ENCODE measurements around the gene AKR1B15. TPM values are rescaled to one million over a fixed set of nuclear protein-coding genes. Genes with fewer than 3 reads are reported as not detected.
"Not testable (repeated sequence)": the region's sequence is repeated elsewhere in the genome, so short reads cannot be mapped to it uniquely, and the experiment has no call there.

Gene AKR1B15
- total RNA-seq, 1 experiment from 2014 or later: not detected

DNA sequence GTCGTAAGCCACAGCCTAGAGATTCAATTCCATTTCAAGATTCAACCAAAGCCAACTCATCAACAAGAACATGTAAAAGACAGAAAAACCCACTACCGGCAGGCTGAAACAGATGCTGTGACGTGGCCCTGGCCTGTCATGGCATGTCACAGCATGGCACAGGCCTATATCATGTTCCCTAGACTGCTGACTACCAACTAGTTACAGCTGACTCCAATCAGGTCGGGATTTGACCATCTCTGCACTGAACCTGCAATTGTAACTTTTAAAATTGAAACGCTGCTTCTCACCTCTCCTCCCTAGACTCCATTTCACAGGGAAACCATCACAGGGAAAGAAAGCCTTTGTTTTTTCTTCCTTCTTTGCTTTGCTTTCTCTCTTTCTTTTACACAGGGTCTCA lies 12.7 kb downstream of the AKR1B15 start:
- DNase-seq (ENCODE audit: low read depth): not testable (repeated sequence)

DNA sequence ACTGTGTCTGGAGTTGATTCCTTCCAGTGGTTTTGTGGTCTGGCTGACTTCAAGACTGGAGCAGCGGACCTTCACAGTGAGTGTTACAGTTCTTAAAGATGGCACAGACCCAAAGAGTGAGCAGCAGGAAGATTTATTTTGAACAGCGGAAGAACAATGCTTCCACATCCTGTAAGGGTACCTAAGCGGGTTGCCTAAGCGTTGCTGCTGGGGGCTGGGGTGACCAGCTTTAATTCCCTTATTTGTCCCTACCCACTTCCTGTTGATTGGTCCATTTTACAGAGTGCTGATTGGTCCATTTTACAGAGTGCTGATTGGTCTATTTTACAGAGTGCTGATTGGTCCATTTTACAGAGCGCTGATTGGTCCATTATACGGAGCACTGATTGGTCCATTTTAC lies 13.2 kb downstream of the AKR1B15 start:
- peak; percentile 91 for DNase-seq (ENCODE audit: low read depth)

DNA sequence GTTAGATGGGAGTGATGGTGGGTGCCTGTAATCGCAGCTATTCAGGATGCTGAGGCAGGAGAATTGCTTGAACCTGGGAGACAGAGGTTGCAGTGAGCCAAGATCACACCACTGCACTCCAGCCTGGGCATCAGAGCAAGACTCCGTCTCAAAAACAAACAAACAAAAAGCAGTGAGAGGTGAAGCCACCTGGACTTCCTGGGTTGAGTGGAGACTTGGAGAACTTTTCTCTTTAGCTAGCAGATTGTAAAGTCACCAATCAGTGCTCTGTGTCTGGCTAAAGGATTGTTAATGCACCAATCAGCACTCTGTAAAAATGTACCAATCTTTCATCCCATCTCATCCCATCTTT lies 14.5 kb downstream of the AKR1B15 start:
- not testable (repeated sequence) for DNase-seq (ENCODE audit: low read depth)

DNA sequence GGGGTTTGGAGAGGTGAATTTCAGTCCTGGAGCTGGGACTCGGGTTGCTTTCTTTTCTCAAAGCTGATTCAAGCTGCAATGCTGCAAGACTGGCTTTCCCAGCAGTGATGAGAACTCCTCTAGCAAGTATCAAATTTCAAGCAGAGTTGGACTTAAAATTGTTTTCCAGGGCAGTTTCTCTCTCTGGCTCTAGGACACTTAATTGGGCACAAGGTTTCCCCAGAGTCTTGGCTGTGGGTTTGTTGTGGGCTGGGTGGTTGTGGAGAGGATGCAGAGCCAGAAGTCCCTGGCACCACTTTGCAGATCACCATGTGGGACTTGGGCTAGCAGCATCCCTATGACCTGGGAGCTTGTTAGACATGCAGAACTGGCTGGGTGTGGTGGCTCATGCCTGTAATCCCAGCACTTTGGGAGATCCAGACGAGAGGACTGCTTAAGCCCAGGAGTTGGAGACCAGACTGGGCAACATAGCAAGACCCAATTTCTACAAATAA lies 16.8 kb downstream of the AKR1B15 start:
- no peak for DNase-seq (ENCODE audit: low read depth)

DNA sequence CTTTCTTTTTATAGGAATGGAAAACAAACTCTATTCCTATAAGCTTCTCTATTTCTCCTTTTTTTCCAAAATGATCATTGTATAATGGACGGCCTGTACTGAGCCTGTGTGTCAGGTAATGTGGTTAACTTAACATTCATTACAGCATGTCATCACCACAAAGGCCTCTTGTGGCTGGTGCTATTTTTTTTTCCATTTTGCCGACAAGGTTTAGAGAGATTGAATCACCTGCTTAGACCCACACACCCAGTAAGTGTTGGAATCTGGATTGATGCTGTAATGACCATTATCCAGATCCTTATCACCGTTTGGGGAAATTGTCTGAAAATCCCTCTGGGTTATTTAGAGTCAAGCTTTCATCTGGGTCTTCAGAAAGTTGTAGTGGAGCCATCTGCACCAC lies 18.5 kb downstream of the AKR1B15 start:
- DNase-seq (ENCODE audit: low read depth): no peak

DNA sequence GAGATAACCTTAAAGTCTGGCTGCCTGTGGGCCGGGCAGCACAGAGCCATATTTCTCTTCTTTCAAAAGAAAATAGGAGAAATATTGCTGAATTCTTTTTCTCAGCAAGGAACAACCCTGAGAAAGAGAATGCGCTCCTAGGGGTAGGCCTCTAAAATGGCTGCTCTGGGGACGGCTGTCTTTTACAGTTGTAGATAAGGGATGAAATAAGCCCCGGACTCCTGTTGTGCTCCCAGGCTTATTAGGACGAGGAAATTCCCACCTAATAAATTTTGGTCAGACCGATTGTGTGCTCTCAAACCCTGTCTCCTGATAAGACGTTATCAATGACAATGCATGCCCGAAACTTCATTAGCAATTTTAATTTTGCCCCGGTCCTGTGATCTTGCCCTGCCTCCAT lies 21.1 kb downstream of the AKR1B15 start:
- not testable (repeated sequence) for DNase-seq (ENCODE audit: low read depth)

DNA sequence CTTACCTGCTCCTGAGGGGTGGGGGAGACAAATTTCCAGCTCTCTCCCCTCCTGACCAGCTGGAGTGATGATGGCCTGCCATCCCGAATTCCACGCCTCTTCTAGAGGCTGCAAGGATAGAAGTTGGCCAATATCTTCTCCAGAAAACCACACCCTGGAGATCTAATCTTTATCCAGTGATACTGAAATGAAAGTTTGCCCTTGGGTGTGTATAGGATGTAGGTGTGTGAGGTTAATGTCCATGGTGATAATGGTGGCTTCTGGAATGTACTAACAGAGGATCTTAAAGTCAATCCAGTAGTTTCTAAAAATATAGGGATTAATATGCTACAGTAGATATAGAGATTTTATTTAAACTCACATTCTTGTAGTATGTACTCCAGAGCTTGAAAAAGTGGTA lies 22.2 kb downstream of the AKR1B15 start:
- DNase-seq (ENCODE audit: low read depth): no peak

DNA sequence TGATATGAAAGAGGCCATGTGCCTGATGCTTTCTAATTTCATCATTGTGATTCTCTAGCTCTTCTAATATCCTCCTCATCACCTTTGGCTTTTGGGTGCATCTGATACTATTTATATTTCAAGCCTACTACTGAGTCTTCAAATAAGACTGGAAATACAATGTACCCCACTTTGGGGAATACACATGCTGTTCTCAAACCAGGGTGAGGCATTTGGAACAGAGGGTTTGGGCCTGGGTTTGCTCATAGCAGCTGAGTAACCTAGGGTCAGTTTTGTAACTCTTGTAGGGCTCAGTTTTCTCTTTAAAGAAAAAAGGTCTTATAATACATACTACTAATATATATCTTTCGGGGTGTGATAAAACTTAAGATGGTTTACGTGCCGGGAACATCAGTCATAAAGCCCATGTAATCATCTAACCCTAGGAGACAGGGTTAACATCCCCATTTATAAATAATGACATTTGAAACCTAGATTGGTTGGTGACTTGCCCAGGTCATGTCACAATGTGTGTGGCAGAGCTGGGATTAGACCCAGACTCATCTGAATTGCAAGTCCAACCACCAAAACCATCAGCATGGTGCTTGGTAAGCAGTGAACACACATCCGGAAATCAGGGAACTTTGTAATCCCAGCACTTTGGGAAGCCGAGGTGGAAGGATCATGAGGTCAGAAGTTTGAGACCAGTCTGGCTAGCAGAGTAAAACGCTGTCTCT lies 23.0 kb downstream of the AKR1B15 start:
- DNase-seq (ENCODE audit: low read depth): no peak

DNA sequence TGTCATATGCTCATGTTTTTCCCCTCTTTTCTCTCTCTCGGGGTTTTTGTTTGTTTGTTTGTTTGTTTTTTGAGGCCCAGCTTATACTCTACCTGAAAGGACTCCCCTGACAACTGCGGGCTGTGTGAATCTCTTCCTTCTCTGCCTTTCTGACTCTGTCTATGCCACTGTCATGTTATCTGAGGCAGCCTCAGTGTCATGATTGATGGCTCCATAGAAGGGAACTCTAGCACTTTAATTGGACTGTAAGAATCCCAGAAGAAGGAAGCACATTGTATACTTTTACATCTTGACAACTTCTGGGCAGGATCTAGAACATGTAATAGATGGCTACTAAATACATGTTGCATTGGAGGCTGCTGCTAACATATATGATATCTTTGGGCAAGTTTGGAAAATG lies 25.4 kb downstream of the AKR1B15 start:
- no peak for DNase-seq (ENCODE audit: low read depth)

DNA sequence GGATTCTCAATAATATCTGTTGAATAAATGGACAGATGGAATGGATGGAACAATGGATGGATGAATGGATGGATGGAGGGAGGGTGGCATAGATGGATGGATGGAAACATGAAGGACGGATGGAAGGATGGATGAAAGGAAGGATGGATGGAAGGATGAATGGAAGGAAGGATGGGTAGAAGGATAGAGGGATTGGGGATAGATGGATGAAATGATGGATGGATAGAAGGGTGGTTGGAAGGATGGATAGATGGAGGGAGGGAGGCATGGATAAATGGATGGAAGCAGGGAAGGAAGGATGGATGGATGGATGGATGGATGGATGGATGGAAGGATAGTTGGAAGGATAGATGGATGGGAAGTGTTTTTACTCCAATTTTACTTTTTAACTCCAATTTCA lies 35.4 kb downstream of the AKR1B15 start:
- DNase-seq (ENCODE audit: low read depth): no peak

DNA sequence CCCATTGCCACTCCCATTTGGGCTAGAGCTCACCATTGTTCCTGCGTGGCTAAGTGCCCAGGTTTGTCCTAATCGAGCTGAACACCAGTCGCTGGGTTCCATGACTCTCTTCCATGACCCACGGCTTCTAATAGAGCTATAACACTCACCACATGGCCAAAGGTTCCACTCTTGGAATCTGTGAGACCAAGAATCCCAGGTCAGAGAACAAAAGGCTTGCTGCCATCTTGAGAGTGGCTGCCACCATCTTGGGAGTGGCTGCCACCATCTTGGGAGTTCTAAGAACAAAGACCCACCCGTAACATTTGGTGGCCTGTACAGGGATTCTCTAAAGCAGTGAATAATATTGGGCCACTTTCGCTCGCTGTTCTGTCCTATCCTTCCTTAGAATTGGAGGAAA lies 37.0 kb downstream of the AKR1B15 start:
- no peak for DNase-seq (ENCODE audit: low read depth)

DNA sequence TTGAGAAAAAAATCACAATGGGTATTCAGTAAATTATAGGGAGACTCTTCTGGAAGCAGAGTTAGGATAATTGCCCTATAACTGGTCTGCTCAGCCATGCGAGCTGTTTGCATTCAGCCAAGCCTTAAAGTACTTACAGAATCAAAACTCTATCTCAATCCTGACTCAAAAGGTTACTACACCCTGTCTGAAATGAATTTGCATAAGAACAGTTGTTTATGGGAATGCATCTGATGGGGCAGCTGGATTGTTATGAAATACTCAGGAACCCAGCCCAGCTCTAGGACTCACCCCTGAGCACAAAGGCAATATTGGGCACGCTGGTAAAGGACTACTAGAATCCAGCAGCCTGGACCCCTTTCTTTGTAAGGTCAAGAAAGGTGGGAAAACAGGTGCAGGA lies 38.8 kb downstream of the AKR1B15 start:
- no peak for DNase-seq (ENCODE audit: low read depth)

DNA sequence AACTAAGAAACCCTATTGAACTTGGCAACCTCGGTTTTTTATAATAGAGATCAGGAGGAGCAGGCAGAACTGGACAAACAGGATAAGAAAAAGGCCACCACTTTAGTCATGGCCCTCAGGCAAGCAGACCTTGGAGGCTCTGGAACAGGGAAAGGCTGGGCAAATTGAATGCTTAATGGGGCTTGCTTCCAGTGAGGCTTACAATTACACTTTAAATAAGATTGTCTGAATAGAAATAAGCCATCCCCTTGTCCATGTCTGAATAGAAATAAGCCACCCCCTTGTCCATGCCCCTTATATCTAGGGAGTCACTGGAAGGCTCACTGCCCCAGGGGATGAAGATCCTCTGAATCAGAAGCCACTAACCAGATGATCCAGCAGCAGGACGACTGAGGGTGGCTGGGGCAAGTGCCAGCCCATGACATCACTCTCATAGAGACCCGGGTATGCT lies 40.6 kb downstream of the AKR1B15 start:
- DNase-seq (ENCODE audit: low read depth): peak; percentile 47

DNA sequence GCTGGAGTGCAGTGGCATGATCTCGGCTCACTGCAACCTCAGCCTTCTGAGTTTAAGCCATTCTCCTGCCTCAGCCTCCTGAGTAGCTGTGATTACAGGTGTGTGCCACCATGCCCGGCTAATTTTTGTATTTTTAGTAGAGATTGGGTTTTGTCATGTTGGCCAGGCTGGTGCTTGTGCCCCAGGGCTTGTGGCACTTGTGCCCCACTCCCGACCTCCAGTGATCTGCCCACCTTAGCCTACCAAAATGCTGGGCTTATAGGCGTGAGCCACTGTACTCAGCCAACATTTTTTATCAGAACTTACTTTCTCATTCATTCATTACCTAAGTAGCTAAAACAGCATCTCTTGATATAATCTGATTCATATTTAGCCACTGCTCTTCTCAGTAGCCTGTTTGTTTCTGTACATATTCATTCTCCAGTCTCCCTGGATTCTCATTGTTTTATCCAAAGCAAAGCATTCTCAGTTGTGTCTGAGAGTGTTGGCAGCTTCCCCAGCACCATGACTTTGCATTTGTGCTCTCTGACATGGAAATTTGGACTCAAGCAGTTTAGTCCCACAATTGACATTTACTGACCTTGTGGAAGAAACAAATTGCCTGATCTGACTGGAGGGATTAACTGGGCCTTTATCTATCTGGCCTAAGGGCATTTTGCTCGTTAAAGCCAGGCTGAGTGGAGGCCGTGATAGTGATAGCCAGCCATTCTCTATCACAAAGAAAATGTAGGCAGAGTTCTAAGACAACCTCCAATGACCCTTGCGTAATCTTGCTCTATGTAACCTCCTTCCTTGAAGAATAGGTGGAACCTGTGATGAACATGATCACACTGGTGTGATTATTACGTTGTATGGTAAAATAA lies 44.9 kb downstream of the AKR1B15 start:
- peak; percentile 62 for DNase-seq (ENCODE audit: low read depth)

DNA sequence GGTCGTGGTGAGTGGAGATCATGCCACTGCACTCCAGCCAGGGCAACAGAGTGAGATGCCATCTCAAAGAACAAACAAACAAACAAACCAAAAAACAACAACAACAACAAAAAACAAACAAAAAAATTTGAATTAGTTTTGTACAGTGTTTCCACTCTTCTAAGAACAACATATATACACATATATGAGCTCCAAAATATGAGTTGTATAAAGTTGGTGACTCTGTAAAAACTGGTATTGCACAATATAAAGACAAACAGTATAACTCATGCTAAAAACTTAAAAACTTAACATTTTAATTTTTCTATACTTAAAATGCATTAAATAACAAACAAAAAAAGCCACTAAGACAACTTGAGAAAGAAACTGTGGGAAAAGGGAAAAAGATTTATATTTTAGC lies 46.0 kb downstream of the AKR1B15 start:
- no peak for DNase-seq (ENCODE audit: low read depth)

DNA sequence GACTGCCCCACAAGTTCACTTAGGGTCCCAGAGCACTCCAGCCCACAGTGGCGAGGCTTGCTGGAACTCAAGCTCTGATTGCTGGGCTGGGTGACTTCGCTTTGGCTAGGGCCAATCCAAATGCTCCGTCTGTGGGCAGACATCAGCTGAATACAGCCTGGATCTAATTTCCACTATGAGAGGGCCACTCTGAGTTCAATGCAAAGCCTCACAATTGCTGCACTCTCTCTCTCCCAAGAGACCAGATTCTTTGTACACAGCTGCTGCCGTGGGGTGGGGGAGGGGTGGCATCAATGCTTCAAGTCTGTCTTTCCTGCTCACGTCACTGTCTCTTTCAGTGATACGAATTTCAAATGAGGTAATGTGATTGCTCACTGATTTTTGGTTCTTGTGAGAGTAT lies 50.5 kb downstream of the AKR1B15 start:
- DNase-seq (ENCODE audit: low read depth): no peak

DNA sequence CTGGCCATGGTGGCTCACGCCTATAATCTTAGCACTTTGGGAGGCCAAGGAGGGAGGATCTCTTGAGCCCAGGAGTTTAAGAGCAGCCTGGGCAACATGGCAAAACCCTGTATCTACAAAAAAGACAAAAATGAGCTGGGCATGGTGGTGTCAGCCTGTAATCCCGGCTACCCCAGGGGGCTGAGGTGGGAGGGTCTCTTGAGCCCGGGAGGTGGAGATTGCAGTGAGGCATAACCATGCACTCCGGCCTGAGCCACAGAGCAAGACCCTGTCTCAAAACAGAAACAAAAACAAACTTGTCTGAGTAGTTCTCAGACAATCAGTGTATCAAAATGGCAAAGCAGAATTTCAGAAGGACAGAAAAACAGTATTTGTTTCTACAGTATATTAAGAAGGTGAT lies 52.5 kb downstream of the AKR1B15 start:
- no peak for DNase-seq (ENCODE audit: low read depth)

DNA sequence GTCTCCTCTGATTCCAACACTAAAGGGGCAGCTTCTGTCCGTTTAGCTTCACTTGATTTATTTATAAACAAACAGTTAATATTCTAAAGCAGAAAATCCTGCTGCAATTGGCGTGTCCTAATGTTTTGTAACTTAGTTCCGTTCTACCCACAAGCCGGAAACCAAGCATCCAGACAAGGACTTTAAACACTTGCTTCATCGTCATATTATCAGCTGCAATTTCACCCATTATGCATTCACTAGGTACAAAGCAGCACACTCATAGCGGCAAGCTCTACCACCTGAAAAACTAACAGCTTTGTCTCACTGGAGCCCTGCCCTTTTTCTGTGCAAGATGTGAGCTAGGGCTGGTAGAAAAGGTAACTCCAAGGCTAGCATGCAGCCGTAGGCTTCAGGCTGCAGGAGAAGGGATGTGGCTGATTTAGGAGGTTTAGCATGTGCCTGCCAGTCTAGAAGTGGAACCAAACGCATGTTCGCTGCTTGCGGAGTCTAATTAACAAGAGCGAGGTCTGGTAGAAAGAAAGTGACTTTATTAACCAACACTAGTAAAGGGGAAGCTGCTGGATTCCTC lies 54.1 kb downstream of the AKR1B15 start:
- no peak for DNase-seq (ENCODE audit: low read depth)

DNA sequence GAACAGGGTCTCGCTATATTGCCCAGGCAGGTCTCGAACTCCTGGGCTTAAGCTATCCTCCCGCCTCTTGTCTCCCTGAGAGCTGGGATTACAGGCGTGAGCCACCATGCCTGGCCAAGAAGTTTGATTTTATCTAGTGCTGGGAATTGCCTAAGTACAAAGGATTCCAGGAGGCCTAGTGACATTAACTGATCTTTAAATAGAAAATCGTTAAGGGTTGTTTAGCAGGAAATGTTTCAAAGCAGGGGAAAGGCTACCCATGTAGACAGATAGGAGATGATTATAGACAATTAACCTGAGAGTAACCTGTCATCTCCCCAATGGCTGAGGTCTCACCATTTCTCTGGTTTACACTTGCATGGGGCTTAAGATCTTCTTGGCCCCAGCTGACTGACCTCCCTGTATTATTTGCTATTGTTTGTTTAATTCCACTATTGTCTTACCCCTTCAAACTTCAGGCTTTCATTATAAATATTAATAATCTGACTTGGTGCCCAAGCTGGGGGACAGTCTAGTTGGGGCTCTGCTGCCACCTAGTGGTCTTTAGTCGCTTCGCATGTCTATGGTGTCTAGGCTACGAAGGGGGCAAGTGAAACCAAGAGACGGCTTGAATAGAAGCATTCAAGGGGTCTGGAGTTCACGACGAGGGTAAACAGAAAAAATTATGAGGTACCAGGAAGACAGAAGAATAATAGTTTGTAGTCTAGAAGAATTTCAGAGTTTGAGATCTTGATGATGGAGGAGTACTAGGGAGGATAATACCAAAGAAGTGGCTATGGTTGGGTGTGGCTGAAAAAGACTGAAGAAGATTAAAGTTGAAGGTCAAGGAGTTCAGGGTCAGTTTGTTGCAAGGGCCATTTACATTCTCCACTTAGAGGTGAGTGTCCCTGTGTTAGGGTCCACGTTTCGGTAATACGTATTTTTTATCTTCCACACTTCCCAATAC lies 57.3 kb downstream of the AKR1B15 start:
- DNase-seq (ENCODE audit: low read depth): peak; percentile 42

DNA sequence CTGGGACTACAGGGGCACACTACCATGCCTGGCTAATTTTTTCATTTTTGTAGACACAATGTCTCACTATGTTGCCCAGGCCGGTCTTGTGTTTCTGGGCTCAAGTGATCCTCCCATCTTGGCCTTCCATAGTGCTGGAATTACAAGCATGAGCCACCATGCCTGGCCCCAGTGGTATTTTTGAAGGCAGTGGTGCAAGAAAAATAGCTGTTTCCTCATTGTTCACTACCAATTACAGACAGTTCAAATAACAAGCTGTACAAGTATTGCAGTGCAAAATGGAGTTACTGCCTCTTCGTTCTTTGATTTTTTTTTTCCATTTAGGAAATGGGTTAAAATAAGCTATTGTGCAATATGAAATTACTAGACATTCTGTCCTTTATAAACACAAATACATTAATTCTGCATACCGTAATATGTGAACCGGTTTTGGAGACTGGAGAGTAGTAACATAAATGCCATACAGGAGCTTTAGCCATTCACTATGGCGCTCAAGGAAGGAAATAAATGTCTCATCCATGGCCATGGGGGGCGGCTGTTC lies 62.8 kb downstream of the AKR1B15 start:
- no peak for DNase-seq (ENCODE audit: low read depth)

DNA sequence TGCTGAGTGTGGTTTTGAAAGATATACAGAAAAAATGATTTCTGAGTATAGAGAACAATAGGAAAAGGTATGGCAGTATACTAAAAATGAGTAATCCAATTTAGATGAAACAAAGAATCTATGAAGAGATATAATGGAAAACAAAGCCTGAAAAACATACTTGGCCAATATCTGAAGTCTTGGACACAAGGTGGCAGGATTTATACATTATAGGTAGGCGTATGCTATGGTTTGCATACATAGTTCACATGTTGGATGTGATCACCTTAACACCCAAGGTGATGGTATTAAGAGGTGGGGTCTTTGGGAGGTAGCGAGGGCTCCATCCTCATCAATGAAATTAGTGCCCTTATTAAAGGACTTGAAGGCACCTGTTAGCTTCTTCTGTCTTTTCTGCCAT lies 63.3 kb downstream of the AKR1B15 start:
- DNase-seq (ENCODE audit: low read depth): no peak

All from HT1080 (cell line).